Fibroblast of lung (primary cell): Measurements from ENCODE around the gene HIVEP3. TPM values are rescaled to one million over a fixed set of nuclear protein-coding genes. Genes with fewer than 3 reads are reported as not detected.
A peak's percentile ranks its signal among the peaks of the same experiment; 100 is the strongest.

Experiments used
- DNase-seq, 2 donors: peaks; one replicate each; pipeline versions ENCODE4 v3.0.0 to v3.0.0-alpha.2; 2010; ENCODE audit warnings: low read depth in 2 of 2
- H2AFZ ChIP-seq: 2 replicates; pipeline ENCODE4 v1.5.1; 2012; ENCODE audit warnings: low read length, control low read depth, inconsistent platforms
- H3K27ac ChIP-seq: 2 replicates; pipeline ENCODE4 v1.5.1; 2011; ENCODE audit warnings: low read length, control low read depth; ENCODE audit not compliant: insufficient read depth
- H3K27me3 ChIP-seq: 2 replicates; pipeline ENCODE4 v1.5.1; 2011; ENCODE audit warnings: mild to moderate bottlenecking, low read length; ENCODE audit not compliant: control insufficient read depth, insufficient read depth
- H3K36me3 ChIP-seq: 2 replicates; pipeline ENCODE4 v1.5.1; 2011; ENCODE audit warnings: low read length; ENCODE audit not compliant: control insufficient read depth, insufficient read depth
- H3K4me1 ChIP-seq: 2 replicates; pipeline ENCODE4 v1.5.1; 2011; ENCODE audit warnings: low read length; ENCODE audit not compliant: control insufficient read depth, insufficient read depth; ENCODE audit errors: extremely low read depth
- H3K4me2 ChIP-seq: 2 replicates; pipeline ENCODE4 v1.5.1; 2011; ENCODE audit warnings: low read length, control low read depth; ENCODE audit not compliant: insufficient read depth; ENCODE audit errors: extremely low read depth
- H3K4me3 ChIP-seq, 4 experiments: fragments of 200-600 bp in 1 of 4; sonication (generic) in 1 of 4; replicated peaks in 1 of 4; 2 replicates each; pipeline ENCODE4 v1.5.1; 2011 to 2016; ENCODE audit warnings: low read length in 4 of 4, low read depth in 3 of 4, mild to moderate bottlenecking in 3 of 4, control low read depth in 2 of 4, inconsistent platforms in 1 of 4, mixed read lengths in 1 of 4; ENCODE audit not compliant: insufficient read depth in 1 of 4; ENCODE audit errors: control extremely low read depth in 1 of 4
- H3K79me2 ChIP-seq: 2 replicates; pipeline ENCODE4 v1.5.1; 2012; ENCODE audit warnings: mild to moderate bottlenecking, low read length, inconsistent platforms; ENCODE audit not compliant: control insufficient read depth, insufficient read depth
- H3K9ac ChIP-seq: 2 replicates; pipeline ENCODE4 v1.5.1; 2011; ENCODE audit warnings: mild to moderate bottlenecking, low read length, control low read depth; ENCODE audit not compliant: insufficient read depth
- H3K9me3 ChIP-seq: 2 replicates; pipeline ENCODE4 v1.5.1; 2012; ENCODE audit warnings: low read depth, low read length; ENCODE audit not compliant: control insufficient read depth, insufficient read depth
- H4K20me1 ChIP-seq: 2 replicates; pipeline ENCODE4 v1.5.1; 2011; ENCODE audit warnings: low read length; ENCODE audit not compliant: control insufficient read depth, insufficient read depth; ENCODE audit errors: extremely low read depth
- EZH2 ChIP-seq: IDR thresholded peaks from 2 replicates; pipeline ENCODE4 v1.5.1; 2012; ENCODE audit warnings: low read length, control low read depth, mild to moderate bottlenecking; ENCODE audit errors: missing control alignments
- polyA plus RNA-seq, 2 donors: library from polyadenylated mRNA; depleted of rRNA in 1 of 2; stranded (reverse) in 1 of 2; unstranded in 1 of 2; fragments of >200 nt; gene quantifications; 2 replicates each; pipeline ENCODE4 v1.2.1, GENCODE V29; 2011 to 2012; ENCODE audit warnings: missing spikeins in 1 of 2
- total RNA-seq: library from RNA; depleted of rRNA; stranded (reverse); fragments of >200 nt; gene quantifications from 2 replicates; pipeline ENCODE4 v1.2.1, GENCODE V29; 2014
- TF ChIP-seq, protein P1 (sequence below), 2 donors: IDR thresholded peaks in 1 of 2; conservative IDR thresholded peaks in 1 of 2; 1 replicate in 1 of 2; 2 replicates in 1 of 2; pipeline ENCODE4 v1.5.1; 2011 to 2012; ENCODE audit warnings: low read length in 2 of 2, control low read depth in 1 of 2, inconsistent platforms in 1 of 2, low read depth in 1 of 2, mild to moderate bottlenecking in 1 of 2

Gene HIVEP3
- total and polyA plus RNA-seq, 2 donors (not counting 1 experiment from before 2014, with no cell fraction given) = 0.83 to 3.2 TPM

DNA sequence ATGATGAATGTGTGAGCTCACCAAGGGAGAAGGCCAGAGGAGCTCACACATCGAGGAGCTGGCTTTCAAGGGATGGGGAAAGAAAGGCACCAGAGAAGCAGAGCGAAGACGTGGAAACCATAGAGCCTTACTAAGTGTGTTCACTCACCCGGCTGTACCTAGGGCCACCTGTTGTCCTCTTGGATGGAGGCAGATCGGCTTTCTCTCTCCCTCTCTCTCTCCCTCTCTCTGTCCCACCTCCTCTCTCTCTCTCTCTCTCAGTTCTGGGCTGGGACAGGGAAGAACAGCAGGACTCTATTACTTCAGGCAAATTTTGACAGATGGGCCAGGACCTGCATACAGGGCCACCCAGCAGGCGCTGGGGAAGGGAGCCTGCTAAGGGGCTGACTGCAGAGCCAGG is 64.8 kb downstream of the HIVEP3 start:
- Histone ChIP-seq H3K36me3 (no peaks in the 10 kb centered on the region), H3K79me2 (no peaks in the 10 kb centered on the region), H4K20me1 (no peaks in the 10 kb centered on the region), H3K27ac (no peak overlapping the region), H3K4me2 (no peak overlapping the region), H3K9me3 (no peaks in the 10 kb centered on the region), H3K4me3 (no peak overlapping the region), H3K9ac (no peak overlapping the region), H3K27me3 (peaks cover 2% of the 10 kb centered on the region), H2AFZ (no peak overlapping the region), H3K4me1 (no peaks in the 10 kb centered on the region)
- no peak for DNase-seq
- no peak for TF ChIP-seq EZH2
- TF ChIP-seq, protein P1, sequence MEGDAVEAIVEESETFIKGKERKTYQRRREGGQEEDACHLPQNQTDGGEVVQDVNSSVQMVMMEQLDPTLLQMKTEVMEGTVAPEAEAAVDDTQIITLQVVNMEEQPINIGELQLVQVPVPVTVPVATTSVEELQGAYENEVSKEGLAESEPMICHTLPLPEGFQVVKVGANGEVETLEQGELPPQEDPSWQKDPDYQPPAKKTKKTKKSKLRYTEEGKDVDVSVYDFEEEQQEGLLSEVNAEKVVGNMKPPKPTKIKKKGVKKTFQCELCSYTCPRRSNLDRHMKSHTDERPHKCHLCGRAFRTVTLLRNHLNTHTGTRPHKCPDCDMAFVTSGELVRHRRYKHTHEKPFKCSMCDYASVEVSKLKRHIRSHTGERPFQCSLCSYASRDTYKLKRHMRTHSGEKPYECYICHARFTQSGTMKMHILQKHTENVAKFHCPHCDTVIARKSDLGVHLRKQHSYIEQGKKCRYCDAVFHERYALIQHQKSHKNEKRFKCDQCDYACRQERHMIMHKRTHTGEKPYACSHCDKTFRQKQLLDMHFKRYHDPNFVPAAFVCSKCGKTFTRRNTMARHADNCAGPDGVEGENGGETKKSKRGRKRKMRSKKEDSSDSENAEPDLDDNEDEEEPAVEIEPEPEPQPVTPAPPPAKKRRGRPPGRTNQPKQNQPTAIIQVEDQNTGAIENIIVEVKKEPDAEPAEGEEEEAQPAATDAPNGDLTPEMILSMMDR (conservative IDR thresholded peaks at IDR 0.05 in 1 of 2, IDR thresholded peaks at IDR 0.05 in 1 of 2; ENCODE audit: low read depth in 1 of 2, low read length in 2 of 2) = no peak

DNA sequence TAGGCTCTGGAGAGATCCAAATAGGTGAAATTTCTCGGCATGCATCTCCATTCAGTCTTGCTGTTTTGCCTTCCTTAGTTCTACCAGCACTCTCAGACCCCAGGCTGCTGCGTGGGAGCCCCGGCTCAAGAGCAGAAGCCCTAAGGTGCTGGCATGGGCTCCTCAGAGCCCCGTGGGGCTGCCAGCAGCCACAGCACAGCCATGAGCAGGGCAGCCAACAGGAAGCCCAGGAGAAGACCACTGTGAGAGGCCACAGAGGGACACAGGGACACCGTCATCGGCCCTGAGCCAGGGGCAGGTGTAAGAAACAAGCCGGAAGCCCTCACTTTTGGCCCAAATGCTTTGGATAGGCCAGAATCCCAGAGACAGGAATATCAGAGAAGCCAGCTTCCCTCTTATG is 66.6 kb downstream of the HIVEP3 start:
- H3K27ac ChIP-seq = no peak overlapping the region

DNA sequence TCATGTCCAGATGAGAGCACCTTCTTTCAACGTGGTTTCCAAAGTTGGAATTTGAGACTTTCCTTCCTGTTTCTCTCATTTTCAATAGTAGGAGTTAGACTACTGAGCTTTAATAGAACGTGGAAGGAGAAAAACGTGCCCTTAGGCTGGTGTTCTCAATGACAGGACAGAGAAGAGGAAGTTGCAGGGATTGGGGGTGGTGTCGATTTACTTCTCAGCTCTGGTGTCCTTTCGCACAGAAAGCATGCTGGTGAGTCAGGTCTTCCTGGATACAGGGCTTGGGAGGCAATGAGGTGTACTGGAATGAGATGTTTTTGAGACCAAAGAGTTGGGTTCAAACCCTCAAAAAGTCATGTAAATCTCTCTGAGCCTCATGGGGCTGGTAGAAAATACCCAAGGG is 67.1 kb downstream of the HIVEP3 start:
- Histone ChIP-seq H3K27ac (no peak overlapping the region), H3K9ac (no peak overlapping the region), H2AFZ (no peak overlapping the region), H3K9me3 (no peaks in the 10 kb centered on the region), H3K27me3 (peaks cover 1% of the 10 kb centered on the region), H4K20me1 (no peaks in the 10 kb centered on the region), H3K79me2 (no peaks in the 10 kb centered on the region), H3K4me2 (no peak overlapping the region), H3K4me1 (peaks cover 2% of the 10 kb centered on the region), H3K36me3 (no peaks in the 10 kb centered on the region), H3K4me3 (no peak overlapping the region)
- DNase-seq = peak; percentile 68 to 91
- TF ChIP-seq EZH2 = no peak
- TF ChIP-seq, protein P1 (conservative IDR thresholded peaks at IDR 0.05 in 1 of 2, IDR thresholded peaks at IDR 0.05 in 1 of 2; ENCODE audit: low read depth in 1 of 2, low read length in 2 of 2) = no peak

More for the DNA sequence above, 66.6 kb downstream of the HIVEP3 start:
- H3K9me3 ChIP-seq = no peaks in the 10 kb centered on the region
- H3K4me3 ChIP-seq = no peak overlapping the region
- no peak overlapping the region for H3K4me2 ChIP-seq
- H2AFZ ChIP-seq = no peak overlapping the region
- peaks cover 2% of the 10 kb centered on the region for H3K27me3 ChIP-seq
- TF ChIP-seq, protein P1 (conservative IDR thresholded peaks at IDR 0.05 in 1 of 2, IDR thresholded peaks at IDR 0.05 in 1 of 2; ENCODE audit: low read depth in 1 of 2, low read length in 2 of 2) = no peak
- no peak for TF ChIP-seq EZH2
- no peaks in the 10 kb centered on the region for H3K4me1 ChIP-seq
- H3K9ac ChIP-seq = no peak overlapping the region
- no peaks in the 10 kb centered on the region for H3K79me2 ChIP-seq
- DNase-seq = no peak
- no peaks in the 10 kb centered on the region for H4K20me1 ChIP-seq
- no peaks in the 10 kb centered on the region for H3K36me3 ChIP-seq
